ENCODE measurements around the gene NPFF.

The NPFF gene

GRCh38 chr12:53504004-53504920 lies 3.0 kb downstream of the NPFF start:
- Histone ChIP-seq H3K4ac (ENCODE audit: low read depth, low read length) (no peak overlapping the region), H2AFZ (ENCODE audit: insufficient read depth, low read length, poor library complexity) (no peak overlapping the region), H3K79me1 (ENCODE audit: low read length) (peaks cover 19% of the 10 kb centered on the region), H3K27ac (ENCODE audit: low read depth, low read length) (no peak overlapping the region), H3K23ac (ENCODE audit: low read length) (no peak overlapping the region), H3K14ac (ENCODE audit: low read length) (no peak overlapping the region), H2BK5ac (ENCODE audit: low read depth, low read length, poor library complexity) (no peak overlapping the region), H2BK120ac (ENCODE audit: insufficient read depth, low read length, poor library complexity) (no peak overlapping the region), H4K91ac (ENCODE audit: low read depth, low read length) (no peak overlapping the region), H3K9ac (ENCODE audit: low read length) (no peak overlapping the region), H3K18ac (ENCODE audit: low read length) (no peak overlapping the region), H3K36me3 (ENCODE audit: control insufficient read depth in 1 of 2, insufficient read depth in 2 of 2, low read length in 2 of 2) (peaks cover 37 to 47% of the 10 kb centered on the region in 2 experiments), H2BK12ac (ENCODE audit: low read length) (no peak overlapping the region), H3K4me1 (ENCODE audit: control insufficient read depth in 1 of 2, insufficient read depth in 2 of 2, low read length in 2 of 2) (peaks cover 14 to 17% of the 10 kb centered on the region in 2 experiments), H3K9me3 (ENCODE audit: insufficient read depth, low read depth, low read length) (peaks cover 5% of the 10 kb centered on the region), H3K4me3 (ENCODE audit: low read depth, low read length) (no peak overlapping the region), H4K8ac (ENCODE audit: low read depth, low read length) (no peak overlapping the region), H3K4me2 (ENCODE audit: low read length) (no peak overlapping the region), H3K27me3 (ENCODE audit: insufficient read depth, low read length) (no peaks in the 10 kb centered on the region), H4K12ac (ENCODE audit: low read depth, low read length) (no peak overlapping the region), H2AK5ac (ENCODE audit: low read length) (no peak overlapping the region), H3K79me2 (ENCODE audit: control insufficient read depth, insufficient read depth, low read length, poor library complexity) (peaks cover 8% of the 10 kb centered on the region)
- DNase-seq, result no peak
- no CpG with 5 or more reads among the region's 14 CpGs for WGBS (ENCODE audit: extremely low coverage, insufficient coverage, insufficient read length)

- no peak overlapping the region for H3K18ac ChIP-seq (ENCODE audit: low read length)
- no peak overlapping the region for H4K91ac ChIP-seq (ENCODE audit: low read depth, low read length)
- H3K9me3 ChIP-seq (ENCODE audit: insufficient read depth, low read depth, low read length), result peaks cover 5% of the 10 kb centered on the region
- no peak overlapping the region for H3K4me2 ChIP-seq (ENCODE audit: low read length)
- H3K27ac ChIP-seq (ENCODE audit: low read depth, low read length), result no peak overlapping the region
- no peak overlapping the region for H3K4ac ChIP-seq (ENCODE audit: low read depth, low read length)
- no peak overlapping the region for H3K4me3 ChIP-seq (ENCODE audit: low read depth, low read length)
- peaks cover 8% of the 10 kb centered on the region for H3K79me2 ChIP-seq (ENCODE audit: control insufficient read depth, insufficient read depth, low read length, poor library complexity)
- no peaks in the 10 kb centered on the region for H3K27me3 ChIP-seq (ENCODE audit: insufficient read depth, low read length)
- no peak overlapping the region for H2BK5ac ChIP-seq (ENCODE audit: low read depth, low read length, poor library complexity)
- no peak overlapping the region for H2AFZ ChIP-seq (ENCODE audit: insufficient read depth, low read length, poor library complexity)
- H3K14ac ChIP-seq (ENCODE audit: low read length), result no peak overlapping the region
- H3K23ac ChIP-seq (ENCODE audit: low read length), result no peak overlapping the region
- no peak overlapping the region for H2AK5ac ChIP-seq (ENCODE audit: low read length)
- H2BK120ac ChIP-seq (ENCODE audit: insufficient read depth, low read length, poor library complexity), result no peak overlapping the region
- peaks cover 16 to 22% of the 10 kb centered on the region in 2 experiments for H3K4me1 ChIP-seq (ENCODE audit: control insufficient read depth in 1 of 2, insufficient read depth in 2 of 2, low read length in 2 of 2)
- no peak overlapping the region for H4K8ac ChIP-seq (ENCODE audit: low read depth, low read length)
- H3K36me3 ChIP-seq (ENCODE audit: control insufficient read depth in 1 of 2, insufficient read depth in 2 of 2, low read length in 2 of 2), result peaks cover 37 to 47% of the 10 kb centered on the region in 2 experiments
- H3K79me1 ChIP-seq (ENCODE audit: low read length), result peaks cover 19% of the 10 kb centered on the region
- H2BK12ac ChIP-seq (ENCODE audit: low read length), result no peak overlapping the region
- H4K12ac ChIP-seq (ENCODE audit: low read depth, low read length), result no peak overlapping the region
- no peak overlapping the region for H3K9ac ChIP-seq (ENCODE audit: low read length)
- no CpG with 5 or more reads among the region's 10 CpGs for WGBS (ENCODE audit: extremely low coverage, insufficient coverage, insufficient read length)
- no peak for DNase-seq
These were observed 4.1 kb downstream of the NPFF start for GRCh38 chr12:53502983-53503728.

- Histone ChIP-seq H3K79me1 (ENCODE audit: low read length) (peaks cover 19% of the 10 kb centered on the region), H2BK5ac (ENCODE audit: low read depth, low read length, poor library complexity) (no peak overlapping the region), H3K14ac (ENCODE audit: low read length) (no peak overlapping the region), H2AFZ (ENCODE audit: insufficient read depth, low read length, poor library complexity) (no peak overlapping the region), H3K23ac (ENCODE audit: low read length) (no peak overlapping the region), H3K4me1 (ENCODE audit: control insufficient read depth in 1 of 2, insufficient read depth in 2 of 2, low read length in 2 of 2) (peaks cover 16 to 22% of the 10 kb centered on the region in 2 experiments), H2BK12ac (ENCODE audit: low read length) (no peak overlapping the region), H4K91ac (ENCODE audit: low read depth, low read length) (no peak overlapping the region), H2AK5ac (ENCODE audit: low read length) (no peak overlapping the region), H3K4me2 (ENCODE audit: low read length) (peak overlapping the region; percentile 98), H3K36me3 (ENCODE audit: control insufficient read depth in 1 of 2, insufficient read depth in 2 of 2, low read length in 2 of 2) (peaks cover 34 to 44% of the 10 kb centered on the region in 2 experiments), H2BK120ac (ENCODE audit: insufficient read depth, low read length, poor library complexity) (no peak overlapping the region), H3K4me3 (ENCODE audit: low read depth, low read length) (no peak overlapping the region), H4K12ac (ENCODE audit: low read depth, low read length) (peak overlapping the region; percentile 98), H3K18ac (ENCODE audit: low read length) (no peak overlapping the region), H4K8ac (ENCODE audit: low read depth, low read length) (peak overlapping the region; percentile 99), H3K79me2 (ENCODE audit: control insufficient read depth, insufficient read depth, low read length, poor library complexity) (peaks cover 8% of the 10 kb centered on the region), H3K27me3 (ENCODE audit: insufficient read depth, low read length) (no peaks in the 10 kb centered on the region), H3K4ac (ENCODE audit: low read depth, low read length) (no peak overlapping the region), H3K9ac (ENCODE audit: low read length) (peak overlapping the region; percentile 6), H3K27ac (ENCODE audit: low read depth, low read length) (no peak overlapping the region), H3K9me3 (ENCODE audit: insufficient read depth, low read depth, low read length) (peaks cover 5% of the 10 kb centered on the region)
- no peak for DNase-seq
- no CpG with 5 or more reads among the region's 9 CpGs for WGBS (ENCODE audit: extremely low coverage, insufficient coverage, insufficient read length)
These were observed 5.0 kb downstream of the NPFF start for GRCh38 chr12:53502331-53502730.

DNA sequence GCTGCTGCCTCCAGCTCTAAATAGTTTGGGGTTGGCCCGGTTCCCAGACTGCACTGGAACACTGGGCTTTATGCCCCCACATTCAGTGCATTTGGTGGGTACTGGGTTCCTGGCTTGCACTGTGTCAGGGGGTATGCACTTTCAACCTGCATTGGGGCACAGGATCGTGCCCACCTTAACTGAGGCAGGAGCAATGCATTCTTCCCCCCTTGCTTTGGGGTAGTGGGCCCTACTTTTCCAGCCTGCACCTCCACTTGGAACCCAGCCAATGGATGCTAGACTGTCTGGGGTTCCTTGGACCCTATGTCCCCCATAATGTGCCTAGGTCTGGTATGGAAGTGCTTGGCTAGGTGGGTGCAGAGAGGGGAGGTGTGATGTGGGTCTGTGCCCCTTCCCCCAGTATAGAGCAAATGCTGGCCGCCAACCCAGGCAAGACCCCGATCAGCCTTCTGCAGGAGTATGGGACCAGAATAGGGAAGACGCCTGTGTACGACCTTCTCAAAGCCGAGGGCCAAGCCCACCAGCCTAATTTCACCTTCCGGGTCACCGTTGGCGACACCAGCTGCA lies 5.6 kb downstream of the NPFF start:
- Histone ChIP-seq H3K27me3 (ENCODE audit: insufficient read depth, low read length) (no peaks in the 10 kb centered on the region), H4K8ac (ENCODE audit: low read depth, low read length) (peak overlapping the region; percentile 99), H2AFZ (ENCODE audit: insufficient read depth, low read length, poor library complexity) (peak overlapping the region; percentile 81), H3K9ac (ENCODE audit: low read length) (peak overlapping the region; percentile 92), H2BK5ac (ENCODE audit: low read depth, low read length, poor library complexity) (peak overlapping the region; percentile 71), H3K27ac (ENCODE audit: low read depth, low read length) (peak overlapping the region; percentile 97), H3K79me2 (ENCODE audit: control insufficient read depth, insufficient read depth, low read length, poor library complexity) (peaks cover 8% of the 10 kb centered on the region), H3K4me1 (ENCODE audit: control insufficient read depth in 1 of 2, insufficient read depth in 2 of 2, low read length in 2 of 2) (peaks cover 16 to 22% of the 10 kb centered on the region in 2 experiments), H3K18ac (ENCODE audit: low read length) (peak overlapping the region; percentile 81), H3K4me3 (ENCODE audit: low read depth, low read length) (peak overlapping the region; percentile 90), H2AK5ac (ENCODE audit: low read length) (peak overlapping the region; percentile 90), H4K91ac (ENCODE audit: low read depth, low read length) (peak overlapping the region; percentile 90), H3K14ac (ENCODE audit: low read length) (peak overlapping the region; percentile 95), H2BK12ac (ENCODE audit: low read length) (no peak overlapping the region), H2BK120ac (ENCODE audit: insufficient read depth, low read length, poor library complexity) (peak overlapping the region; percentile 43), H3K9me3 (ENCODE audit: insufficient read depth, low read depth, low read length) (peaks cover 5% of the 10 kb centered on the region), H4K12ac (ENCODE audit: low read depth, low read length) (peak overlapping the region; percentile 98), H3K23ac (ENCODE audit: low read length) (no peak overlapping the region), H3K4ac (ENCODE audit: low read depth, low read length) (peak overlapping the region; percentile 81), H3K4me2 (ENCODE audit: low read length) (peak overlapping the region; percentile 98), H3K36me3 (ENCODE audit: control insufficient read depth in 1 of 2, insufficient read depth in 2 of 2, low read length in 2 of 2) (peaks cover 28 to 38% of the 10 kb centered on the region in 2 experiments), H3K79me1 (ENCODE audit: low read length) (peaks cover 19% of the 10 kb centered on the region)
- WGBS (ENCODE audit: extremely low coverage, insufficient coverage, insufficient read length), result no CpG with 5 or more reads among the region's 10 CpGs
- no peak for DNase-seq

Data from trophoblast cell (in vitro differentiated cells and primary cell).